ENCODE results near the gene KRTAP10-4. TPM values are rescaled to one million over a fixed set of nuclear protein-coding genes. Genes with fewer than 3 reads are reported as not detected.

KRTAP10-4 gene, protein sequence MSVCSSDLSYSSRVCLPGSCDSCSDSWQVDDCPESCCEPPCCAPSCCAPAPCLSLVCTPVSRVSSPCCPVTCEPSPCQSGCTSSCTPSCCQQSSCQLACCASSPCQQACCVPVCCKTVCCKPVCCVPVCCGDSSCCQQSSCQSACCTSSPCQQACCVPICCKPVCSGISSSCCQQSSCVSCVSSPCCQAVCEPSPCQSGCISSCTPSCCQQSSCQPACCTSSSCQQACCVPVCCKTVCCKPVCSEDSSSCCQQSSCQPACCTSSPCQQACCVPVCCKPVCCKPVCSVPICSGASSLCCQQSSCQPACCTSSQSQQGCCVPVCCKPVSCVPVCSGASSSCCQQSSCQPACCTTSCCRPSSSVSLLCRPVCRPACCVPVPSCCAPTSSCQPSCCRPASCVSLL
- total RNA-seq = not detected in 2 replicates

DNA sequence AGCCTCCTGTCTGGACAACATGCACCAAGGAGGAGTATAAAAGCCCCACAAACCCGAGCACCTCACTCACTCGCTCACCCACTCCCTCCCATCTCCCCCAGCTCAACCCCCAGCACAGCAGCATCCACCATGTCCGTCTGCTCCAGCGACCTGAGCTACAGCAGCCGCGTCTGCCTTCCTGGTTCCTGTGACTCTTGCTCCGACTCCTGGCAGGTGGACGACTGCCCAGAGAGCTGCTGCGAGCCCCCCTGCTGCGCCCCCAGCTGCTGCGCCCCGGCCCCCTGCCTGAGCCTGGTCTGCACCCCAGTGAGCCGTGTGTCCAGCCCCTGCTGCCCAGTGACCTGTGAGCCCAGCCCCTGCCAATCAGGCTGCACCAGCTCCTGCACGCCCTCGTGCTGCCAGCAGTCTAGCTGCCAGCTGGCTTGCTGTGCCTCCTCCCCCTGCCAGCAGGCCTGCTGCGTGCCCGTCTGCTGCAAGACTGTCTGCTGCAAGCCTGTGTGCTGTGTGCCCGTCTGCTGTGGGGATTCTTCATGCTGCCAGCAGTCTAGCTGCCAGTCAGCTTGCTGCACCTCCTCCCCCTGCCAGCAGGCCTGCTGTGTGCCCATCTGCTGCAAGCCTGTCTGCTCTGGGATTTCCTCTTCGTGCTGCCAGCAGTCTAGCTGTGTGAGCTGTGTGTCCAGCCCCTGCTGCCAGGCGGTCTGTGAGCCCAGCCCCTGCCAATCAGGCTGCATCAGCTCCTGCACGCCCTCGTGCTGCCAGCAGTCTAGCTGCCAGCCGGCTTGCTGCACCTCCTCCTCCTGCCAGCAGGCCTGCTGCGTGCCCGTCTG lies at the start of gene KRTAP10-4:
Gene KRTAP10-4 (plus strand): TSS at position 100 of the 827 bp plus-strand sequence. CDS start 30 bp downstream, at position 130.

DNA sequence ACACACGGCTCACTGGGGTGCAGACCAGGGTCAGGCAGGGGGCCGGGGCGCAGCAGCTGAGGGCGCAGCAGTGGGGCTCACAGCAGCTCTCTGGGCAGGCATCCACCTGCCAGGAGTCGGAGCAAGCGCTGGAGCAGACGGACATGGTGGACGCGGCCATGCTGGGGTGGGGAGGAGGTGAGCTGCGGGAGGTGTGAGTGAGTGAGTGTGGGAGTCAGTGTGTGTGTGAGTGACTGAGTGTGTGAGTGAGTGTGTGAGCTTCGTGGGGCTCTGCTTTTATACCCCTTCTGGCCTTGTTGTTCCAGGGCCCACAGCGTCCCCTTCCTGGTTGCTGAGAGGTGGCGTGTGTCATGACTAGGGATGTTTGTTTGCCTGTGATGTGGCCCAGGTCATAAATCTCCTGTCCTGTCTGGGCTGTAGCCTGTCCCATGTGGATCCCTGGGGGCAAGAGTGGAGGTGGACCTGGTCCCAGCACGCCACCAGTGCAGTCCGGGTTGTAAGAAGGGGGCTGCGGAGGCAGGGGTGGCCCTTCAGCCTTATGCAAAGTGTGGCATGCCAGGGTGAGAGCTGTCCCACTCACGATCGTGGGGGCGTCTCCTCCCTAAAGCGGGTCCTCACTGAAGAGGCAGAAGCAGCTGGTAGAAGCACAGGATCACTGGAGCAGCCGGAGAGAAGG lies 33.4 kb upstream of the KRTAP10-4 start, which contains the start of gene KRTAP10-1:
Gene KRTAP10-1 (minus strand): TSS at position 205 of the 676 bp plus-strand sequence. CDS start 45 bp downstream, at position 160.

DNA sequence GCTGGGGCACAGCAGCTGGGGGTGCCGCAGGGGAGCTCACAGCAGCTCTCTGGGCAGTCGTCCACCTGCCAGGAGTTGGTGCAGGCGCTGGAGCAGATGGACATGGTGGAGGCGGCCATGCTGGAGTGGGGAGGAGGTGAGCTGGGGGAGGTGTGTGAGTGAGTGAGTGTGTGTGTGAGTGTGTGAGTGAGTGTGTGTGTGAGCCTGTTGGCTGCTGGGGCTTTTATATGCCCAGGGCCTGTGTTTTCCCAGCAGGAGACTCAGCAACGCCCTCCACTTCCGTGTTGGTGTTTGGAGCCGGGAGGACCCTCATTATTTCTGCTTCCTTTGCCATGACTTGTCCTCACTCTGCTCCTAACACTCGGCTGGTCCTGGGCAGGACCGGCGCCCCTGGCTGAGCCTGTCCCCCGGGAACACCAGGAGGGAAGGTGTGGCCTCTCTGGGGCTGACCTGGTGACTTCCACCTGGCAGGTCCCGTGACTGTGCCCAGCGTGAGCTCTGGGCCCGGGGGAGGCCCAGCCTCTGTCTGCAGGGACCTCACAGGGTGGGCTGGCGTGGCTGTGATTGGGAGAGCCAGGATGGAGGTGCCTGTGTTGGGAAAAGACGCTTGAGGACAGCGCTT lies 22.1 kb upstream of the KRTAP10-4 start, which contains the start of gene KRTAP10-2:
Gene KRTAP10-2 (minus strand): TSS at position 166 of the 622 bp plus-strand sequence. CDS start 47 bp downstream, at position 119.

DNA sequence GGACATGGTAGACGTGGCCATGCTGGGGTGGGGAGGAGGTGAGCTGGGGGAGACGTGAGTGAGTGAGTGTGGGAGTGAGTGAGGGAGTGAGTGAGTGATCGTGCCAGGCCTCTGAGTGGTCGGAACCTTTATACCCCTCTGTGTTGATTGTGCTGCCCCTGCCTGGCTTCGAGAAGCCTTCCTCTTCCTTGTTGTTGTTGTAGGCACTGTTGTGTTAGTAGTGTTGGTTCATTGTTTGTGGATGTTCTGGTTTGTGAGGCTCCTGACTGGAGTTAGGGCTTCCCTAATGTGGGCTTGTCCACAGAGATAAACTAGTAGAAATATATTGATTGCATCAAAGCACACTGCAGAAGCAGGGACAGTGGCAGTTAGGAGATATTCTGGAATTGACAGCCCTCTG lies 14.8 kb upstream of the KRTAP10-4 start, which contains the start of gene KRTAP10-3:
Gene KRTAP10-3 (minus strand): TSS at position 101 of the 400 bp plus-strand sequence. CDS start 80 bp downstream, at position 21.

DNA sequence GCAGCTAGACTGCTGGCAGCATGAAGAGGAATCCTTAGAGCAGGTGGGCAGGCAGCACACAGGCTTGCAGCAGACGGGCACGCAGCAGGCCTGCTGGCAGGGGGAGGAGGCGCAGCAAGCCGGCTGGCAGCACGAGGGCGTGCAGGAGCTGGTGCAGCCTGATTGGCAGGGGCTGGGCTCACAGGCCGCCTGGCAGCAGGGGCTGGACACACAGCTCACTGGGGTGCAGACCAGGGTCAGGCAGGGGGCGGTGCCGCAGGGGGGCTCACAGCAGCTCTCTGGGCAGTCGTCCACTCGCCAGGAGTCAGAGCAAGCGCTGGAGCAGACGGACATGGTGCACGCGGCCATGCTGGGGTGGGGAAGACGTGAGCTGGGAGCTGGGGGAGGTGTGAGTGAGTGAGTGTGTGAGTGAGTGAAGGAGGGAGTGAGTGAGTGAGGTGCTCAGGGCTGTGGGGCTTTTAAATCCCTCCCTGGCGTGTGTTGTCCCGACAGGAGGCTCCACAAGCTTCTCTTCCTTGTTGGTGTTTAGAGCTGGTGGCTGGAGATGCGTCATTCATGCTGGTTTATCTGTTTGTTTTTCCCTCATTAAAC lies 6.8 kb downstream of the KRTAP10-4 start, which contains the start of gene KRTAP10-5:
Gene KRTAP10-5 (minus strand): TSS at position 374 of the 591 bp plus-strand sequence. CDS start 26 bp downstream, at position 348.

DNA sequence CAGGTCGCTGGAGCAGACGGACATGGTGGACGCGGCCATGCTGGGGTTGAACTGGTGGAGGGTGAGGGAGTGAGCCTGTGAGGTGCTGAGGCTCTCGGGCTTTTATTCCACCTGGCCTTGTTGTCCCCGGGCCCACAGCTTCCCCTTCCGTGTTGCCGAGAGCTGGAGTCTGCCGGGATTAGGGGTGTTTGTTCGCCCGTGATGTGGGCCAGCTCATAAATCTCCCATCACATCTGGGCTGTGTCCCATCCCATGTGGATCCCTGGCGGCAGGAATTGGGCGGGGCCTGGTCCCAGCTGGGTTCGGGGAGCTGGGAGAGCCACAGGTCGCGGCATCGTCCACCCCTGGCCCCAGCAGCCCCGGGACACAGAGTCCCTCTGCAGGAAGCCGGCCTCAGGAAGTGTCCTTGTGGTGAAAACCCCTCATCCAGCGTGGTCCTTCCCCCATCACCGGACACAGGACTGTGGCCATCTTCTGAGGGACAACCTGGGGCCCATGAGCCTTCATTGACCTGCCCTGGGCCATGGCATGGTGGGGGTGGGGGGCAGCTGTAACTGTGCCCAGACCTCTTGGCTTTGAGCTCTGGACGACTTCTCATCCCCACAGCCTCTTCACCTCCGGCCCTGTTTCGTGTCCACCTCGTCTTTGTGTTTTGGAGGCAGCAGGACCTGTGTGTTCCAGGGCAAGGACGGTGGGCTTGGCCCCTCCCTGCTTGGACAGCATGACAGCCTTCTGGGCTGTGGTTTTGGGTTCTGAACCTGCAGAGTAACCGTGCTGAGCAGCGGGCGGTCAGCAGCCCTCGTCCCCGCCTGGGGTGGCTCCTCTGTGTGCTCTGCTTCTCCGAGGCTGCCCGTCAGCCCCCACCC lies 19.1 kb downstream of the KRTAP10-4 start, which contains the start of gene KRTAP10-6:
Gene KRTAP10-6 (minus strand): TSS at position 60 of the 866 bp plus-strand sequence. CDS start 21 bp downstream, at position 39.

DNA sequence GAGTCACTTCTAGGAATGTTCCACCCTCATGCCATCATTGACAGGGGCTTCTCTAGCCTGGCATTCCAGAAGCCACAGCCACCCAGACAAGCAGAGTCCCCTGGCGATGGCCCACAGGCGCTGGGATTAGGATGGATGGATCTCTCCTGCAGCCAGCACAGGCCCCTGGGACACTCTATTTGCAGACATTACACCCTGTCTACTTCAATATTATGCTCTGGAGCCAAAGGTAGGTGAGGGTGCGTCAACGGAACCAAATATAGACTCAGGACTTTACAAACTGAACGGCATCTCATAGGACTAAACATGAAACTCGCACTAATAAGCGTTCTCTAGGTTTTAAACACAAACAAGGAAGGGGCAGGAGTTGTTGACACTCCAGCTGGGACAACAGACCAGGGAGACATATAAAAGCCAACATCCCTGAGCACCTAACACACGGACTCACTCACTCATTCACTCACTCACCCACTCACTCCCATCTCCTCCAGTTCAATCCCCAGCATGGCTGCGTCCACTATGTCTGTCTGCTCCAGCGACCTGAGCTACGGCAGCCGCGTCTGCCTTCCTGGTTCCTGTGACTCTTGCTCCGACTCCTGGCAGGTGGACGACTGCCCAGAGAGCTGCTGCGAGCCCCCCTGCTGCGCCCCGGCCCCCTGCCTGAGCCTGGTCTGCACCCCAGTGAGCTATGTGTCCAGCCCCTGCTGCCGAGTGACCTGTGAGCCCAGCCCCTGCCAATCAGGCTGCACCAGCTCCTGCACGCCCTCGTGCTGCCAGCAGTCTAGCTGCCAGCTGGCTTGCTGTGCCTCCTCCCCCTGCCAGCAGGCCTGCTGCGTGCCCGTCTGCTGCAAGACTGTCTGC lies 26.8 kb downstream of the KRTAP10-4 start, which contains the start of gene KRTAP10-7:
Gene KRTAP10-7 (plus strand): TSS at position 480 of the 861 bp plus-strand sequence. CDS start 25 bp downstream, at position 505.

DNA sequence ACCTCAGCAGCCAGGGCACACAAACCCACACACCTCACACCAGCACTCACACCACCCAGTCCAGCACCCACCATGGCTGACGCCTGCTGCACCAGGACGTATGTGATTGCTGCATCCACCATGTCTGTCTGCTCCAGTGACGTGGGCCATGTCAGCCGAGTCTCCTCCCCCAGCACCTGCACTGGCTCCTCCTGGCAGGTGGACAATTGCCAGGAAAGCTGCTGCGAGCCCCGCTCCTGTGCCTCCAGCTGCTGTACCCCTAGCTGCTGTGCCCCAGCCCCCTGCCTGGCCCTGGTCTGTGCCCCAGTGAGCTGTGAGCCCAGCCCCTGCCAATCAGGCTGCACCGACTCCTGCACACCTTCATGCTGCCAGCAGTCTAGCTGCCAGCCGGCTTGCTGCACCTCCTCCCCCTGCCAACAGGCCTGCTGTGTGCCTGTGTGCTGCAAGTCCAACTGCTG lies 38.5 kb downstream of the KRTAP10-4 start, which contains the start of gene KRTAP10-8:
Gene KRTAP10-8 (plus strand): TSS at position 51 of the 458 bp plus-strand sequence. CDS start 22 bp downstream, at position 73.

Other genes with a start within 250 kb of the KRTAP10-4 start
- gene CFAP410, start 234.3 kb upstream of the KRTAP10-4 start, total RNA-seq = 9.1 and 11.8 TPM in 2 replicates
- under 0.01 TPM in 1 of 2 replicates, not detected in the other for gene TRPM2, start 220.1 kb upstream of the KRTAP10-4 start, total RNA-seq
- 0.26 and 0.65 TPM in 2 replicates for gene LRRC3, start 118.2 kb upstream of the KRTAP10-4 start, total RNA-seq
- gene KRTAP10-1, start 33.5 kb upstream of the KRTAP10-4 start, total RNA-seq = not detected in 2 replicates
- gene KRTAP10-2, start 22.2 kb upstream of the KRTAP10-4 start, total RNA-seq = not detected in 2 replicates
- gene KRTAP10-3, start 14.9 kb upstream of the KRTAP10-4 start, total RNA-seq = not detected in 2 replicates
- not detected in 2 replicates for gene KRTAP10-5, start 6.9 kb downstream of the KRTAP10-4 start, total RNA-seq
- not detected in 2 replicates for gene KRTAP10-6, start 18.8 kb downstream of the KRTAP10-4 start, total RNA-seq
- not detected in 2 replicates for gene KRTAP10-7, start 26.9 kb downstream of the KRTAP10-4 start, total RNA-seq
- gene KRTAP10-8, start 38.4 kb downstream of the KRTAP10-4 start, total RNA-seq = not detected in 2 replicates
- not detected in 2 replicates for gene KRTAP10-9, start 53.4 kb downstream of the KRTAP10-4 start, total RNA-seq
- gene KRTAP10-10, start 63.6 kb downstream of the KRTAP10-4 start, total RNA-seq = not detected in 2 replicates
- gene KRTAP10-11, start 72.7 kb downstream of the KRTAP10-4 start, total RNA-seq = not detected in 2 replicates
- not detected in 2 replicates for gene KRTAP12-4, start 80.9 kb downstream of the KRTAP10-4 start, total RNA-seq
- not detected in 2 replicates for gene KRTAP12-3, start 84.2 kb downstream of the KRTAP10-4 start, total RNA-seq
- gene KRTAP12-2, start 93.2 kb downstream of the KRTAP10-4 start, total RNA-seq = not detected in 2 replicates
- gene KRTAP12-1, start 108.4 kb downstream of the KRTAP10-4 start, total RNA-seq = not detected in 2 replicates
- gene KRTAP10-12, start 123.4 kb downstream of the KRTAP10-4 start, total RNA-seq = not detected in 2 replicates
- not detected in 2 replicates for gene TSPEAR, start 137.8 kb downstream of the KRTAP10-4 start, total RNA-seq
- gene UBE2G2, start 228.1 kb downstream of the KRTAP10-4 start, total RNA-seq = 88.7 and 102 TPM in 2 replicates
- gene SUMO3, start 244.3 kb downstream of the KRTAP10-4 start, total RNA-seq = 66.2 and 77.2 TPM in 2 replicates